Fibroblast of pulmonary artery (primary cell): Measurements from ENCODE around the gene TNRC6A.
"Not testable (repeated sequence)": the region's sequence is repeated elsewhere in the genome, so short reads cannot be mapped to it uniquely, and the experiment has no call there.

Experiments
- DNase-seq: peaks from one replicate; pipeline ENCODE4 v3.0.0-alpha.2; 2010; ENCODE audit warnings: low read depth
- H3K4me3 ChIP-seq: replicated peaks from 2 replicates; pipeline ENCODE4 v1.5.1; 2011; ENCODE audit warnings: low read depth, mild to moderate bottlenecking, control low read depth, low read length, moderate library complexity
- TF ChIP-seq, protein P1 (sequence below): IDR thresholded peaks from 2 replicates; pipeline ENCODE4 v1.5.1; 2011; ENCODE audit warnings: mild to moderate bottlenecking, control low read depth, low read length, inconsistent platforms; ENCODE audit errors: missing control alignments

TNRC6A gene

DNA sequence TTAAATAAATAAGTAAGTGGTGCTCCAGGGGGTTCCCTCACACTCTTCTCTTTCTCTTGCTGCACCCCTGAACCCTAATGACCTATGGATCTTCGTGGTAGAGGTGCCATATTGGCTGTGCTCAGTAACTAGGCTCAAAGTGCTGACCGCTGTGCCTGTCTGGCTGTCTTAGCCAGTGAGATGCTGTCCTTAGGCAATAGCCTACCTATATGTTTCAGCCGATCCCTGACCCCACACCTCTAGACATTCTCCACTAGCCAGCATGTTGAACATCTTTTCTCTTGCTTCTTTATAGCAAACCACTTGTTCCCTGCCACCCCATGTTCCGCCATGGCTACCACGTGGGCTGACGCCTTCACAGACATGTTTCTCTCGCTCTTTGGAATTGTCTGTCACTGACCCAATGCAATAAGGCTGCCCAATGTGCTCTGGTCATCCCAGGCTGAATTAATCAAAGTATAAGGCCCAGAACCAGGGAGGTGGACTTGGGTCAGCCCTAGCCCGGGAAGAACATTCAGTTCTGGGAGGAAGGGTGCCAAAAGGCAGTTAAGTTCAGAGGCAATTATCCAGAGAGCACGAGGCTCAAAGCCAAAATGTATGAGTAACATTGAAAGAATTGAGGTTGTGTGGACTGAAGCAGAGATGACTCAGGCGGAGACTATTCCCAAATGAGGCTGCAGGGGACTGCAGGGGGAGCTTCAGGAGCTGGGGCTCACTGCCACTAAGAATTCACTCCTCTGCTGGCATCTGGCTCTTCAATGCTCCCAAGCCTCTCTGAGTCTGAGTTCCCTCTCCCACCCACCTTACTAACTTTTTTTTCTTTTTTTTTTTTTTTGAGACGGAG lies 28.7 kb upstream of the TNRC6A start:
- TF ChIP-seq, protein P1, sequence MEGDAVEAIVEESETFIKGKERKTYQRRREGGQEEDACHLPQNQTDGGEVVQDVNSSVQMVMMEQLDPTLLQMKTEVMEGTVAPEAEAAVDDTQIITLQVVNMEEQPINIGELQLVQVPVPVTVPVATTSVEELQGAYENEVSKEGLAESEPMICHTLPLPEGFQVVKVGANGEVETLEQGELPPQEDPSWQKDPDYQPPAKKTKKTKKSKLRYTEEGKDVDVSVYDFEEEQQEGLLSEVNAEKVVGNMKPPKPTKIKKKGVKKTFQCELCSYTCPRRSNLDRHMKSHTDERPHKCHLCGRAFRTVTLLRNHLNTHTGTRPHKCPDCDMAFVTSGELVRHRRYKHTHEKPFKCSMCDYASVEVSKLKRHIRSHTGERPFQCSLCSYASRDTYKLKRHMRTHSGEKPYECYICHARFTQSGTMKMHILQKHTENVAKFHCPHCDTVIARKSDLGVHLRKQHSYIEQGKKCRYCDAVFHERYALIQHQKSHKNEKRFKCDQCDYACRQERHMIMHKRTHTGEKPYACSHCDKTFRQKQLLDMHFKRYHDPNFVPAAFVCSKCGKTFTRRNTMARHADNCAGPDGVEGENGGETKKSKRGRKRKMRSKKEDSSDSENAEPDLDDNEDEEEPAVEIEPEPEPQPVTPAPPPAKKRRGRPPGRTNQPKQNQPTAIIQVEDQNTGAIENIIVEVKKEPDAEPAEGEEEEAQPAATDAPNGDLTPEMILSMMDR = peak; percentile 50
- no peak overlapping the region for H3K4me3 ChIP-seq
- peak; percentile 97 for DNase-seq

DNA sequence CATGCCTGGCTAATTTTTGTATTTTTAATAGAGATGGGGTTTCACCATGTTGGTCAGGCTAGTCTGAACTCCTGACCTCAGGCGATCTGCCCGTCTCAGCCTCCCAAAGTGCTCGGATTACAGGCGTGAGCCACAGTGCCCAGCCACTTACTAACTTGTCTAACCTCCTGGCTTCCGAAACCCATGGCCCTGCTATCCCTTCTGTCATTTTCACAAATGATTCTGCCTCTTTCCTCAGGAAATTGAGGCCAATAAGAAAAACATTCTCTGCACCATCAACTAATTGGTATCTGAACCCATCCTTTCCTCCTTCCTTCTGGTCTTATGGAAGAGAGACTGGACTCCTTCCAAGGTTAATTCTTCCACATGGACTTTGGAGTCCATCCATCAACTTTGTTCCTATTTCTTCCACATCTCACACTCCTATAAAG lies 27.9 kb upstream of the TNRC6A start:
- DNase-seq = peak; percentile 59
- H3K4me3 ChIP-seq = no peak overlapping the region
- TF ChIP-seq, protein P1 = no peak

DNA sequence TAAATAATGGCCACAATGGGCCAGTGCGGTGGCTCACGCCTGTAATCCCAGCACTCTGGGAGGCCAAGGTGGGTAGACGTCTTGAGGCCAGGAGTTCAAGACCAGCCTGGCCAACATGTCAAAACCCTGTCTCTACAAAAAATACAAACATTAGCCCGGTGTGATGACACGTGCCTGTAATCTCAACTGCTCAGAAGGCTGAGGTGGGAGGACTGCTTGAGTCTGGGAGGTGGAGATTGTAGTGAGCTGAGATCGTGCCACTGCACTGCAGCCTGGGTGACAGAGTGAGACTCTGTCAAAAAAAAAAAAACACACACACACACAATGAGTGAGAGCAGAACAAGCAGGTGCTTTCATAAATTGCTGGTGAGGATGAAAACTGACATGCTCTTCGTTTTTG lies 21.7 kb upstream of the TNRC6A start:
- not testable (repeated sequence) for DNase-seq, H3K4me3 ChIP-seq

DNA sequence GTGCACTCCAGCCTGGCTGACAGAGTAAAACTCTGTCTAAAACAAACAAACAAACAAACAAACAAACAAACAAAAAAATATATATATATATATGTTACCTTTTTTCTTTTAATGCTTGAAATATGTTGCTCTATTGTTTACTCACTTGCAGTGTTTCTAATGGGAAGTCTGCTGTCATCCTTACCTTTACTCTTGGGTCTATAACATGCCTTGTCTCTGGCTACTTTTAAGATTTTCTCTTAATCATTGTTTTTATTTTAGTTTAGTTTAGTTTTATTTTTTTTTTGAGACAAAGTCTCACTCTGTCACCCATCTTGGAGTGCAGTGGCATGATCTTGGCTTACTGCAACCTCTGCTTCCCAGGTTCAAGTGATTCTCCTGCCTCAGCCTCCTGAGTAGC lies 16.1 kb upstream of the TNRC6A start:
- no peak overlapping the region for H3K4me3 ChIP-seq
- TF ChIP-seq, protein P1 = no peak
- no peak for DNase-seq

DNA sequence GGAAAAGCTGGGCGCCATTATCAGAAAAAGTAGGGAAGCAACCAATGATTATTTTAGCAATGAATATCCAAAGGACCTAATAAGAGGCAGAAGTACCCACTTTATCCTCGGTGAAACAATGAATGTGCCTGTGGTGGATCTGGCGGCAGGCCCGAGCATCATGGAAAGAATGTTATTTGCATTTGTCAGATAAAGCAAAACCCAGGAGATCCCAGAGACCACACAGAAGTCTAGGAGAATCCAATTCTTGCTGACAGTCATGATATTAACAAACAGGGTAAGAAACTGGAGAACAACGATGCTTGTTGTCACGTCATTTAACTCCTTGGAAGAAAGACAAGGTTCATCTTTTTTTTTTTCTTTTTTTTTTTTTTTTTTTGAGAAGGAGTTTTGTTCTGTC lies 12.0 kb upstream of the TNRC6A start:
- DNase-seq = peak; percentile 75
- H3K4me3 ChIP-seq = no peak overlapping the region

DNA sequence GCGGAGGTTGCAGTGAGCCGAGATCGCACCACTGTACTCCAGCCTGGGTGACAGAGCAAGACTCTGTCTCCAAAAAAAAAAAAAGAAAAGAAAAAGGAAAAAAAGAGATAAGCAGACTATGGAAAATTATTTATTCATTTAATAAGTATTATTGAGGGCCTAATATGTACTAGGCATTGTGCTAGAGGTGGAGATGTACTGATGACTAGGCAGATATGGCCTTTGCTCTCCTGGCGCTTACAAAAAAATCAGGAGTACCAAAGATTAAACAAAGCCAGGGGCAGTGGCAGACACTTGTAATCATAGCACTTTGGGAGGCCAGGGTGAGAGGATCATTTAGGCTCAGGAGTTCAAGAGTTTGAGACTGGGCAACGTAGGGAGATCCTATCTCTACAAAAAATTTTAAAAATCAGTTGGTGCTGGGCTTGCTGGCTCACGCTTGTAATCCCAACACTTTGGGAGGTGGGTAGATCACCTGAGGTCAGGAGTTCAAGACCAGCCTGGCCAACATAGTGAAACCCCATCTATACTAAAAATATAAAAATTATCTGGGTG lies 10.4 kb upstream of the TNRC6A start:
- no peak for DNase-seq
- no peak overlapping the region for H3K4me3 ChIP-seq
- TF ChIP-seq, protein P1 = no peak

More for the DNA sequence above, 12.0 kb upstream of the TNRC6A start:
- TF ChIP-seq, protein P1 = no peak

DNA sequence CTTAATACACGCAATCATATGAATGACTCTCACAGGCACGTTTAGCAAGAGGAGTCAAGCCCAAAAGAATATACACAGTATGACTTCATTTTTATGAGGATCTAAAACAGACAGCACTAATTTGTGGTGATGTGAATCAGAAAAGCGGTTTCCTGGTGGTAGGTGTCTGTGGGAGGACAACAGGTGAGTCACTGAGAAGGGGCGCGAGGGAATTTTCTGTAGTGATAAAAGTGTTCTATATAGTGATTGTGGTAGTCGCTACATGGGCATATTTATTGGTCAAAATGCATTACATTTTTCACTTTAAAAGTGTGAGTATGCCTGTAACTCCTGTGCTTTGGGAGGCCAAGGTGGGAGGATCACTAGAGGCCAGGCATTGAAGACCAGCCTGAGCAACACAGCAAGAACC lies 7.6 kb upstream of the TNRC6A start:
- no peak for DNase-seq
- no peak overlapping the region for H3K4me3 ChIP-seq
- TF ChIP-seq, protein P1 = no peak
